ENCODE data around the gene CSNK1A1L. TPM values are rescaled to one million over a fixed set of nuclear protein-coding genes. Genes with fewer than 3 reads are reported as not detected.
"Not testable (repeated sequence)": the region's sequence is repeated elsewhere in the genome, so short reads cannot be mapped to it uniquely, and the experiment has no call there.

CSNK1A1L gene
- polyA plus RNA-seq, 10 donors: 0.07 to 0.17 (median 0.10) TPM; not detected in 2

DNA sequence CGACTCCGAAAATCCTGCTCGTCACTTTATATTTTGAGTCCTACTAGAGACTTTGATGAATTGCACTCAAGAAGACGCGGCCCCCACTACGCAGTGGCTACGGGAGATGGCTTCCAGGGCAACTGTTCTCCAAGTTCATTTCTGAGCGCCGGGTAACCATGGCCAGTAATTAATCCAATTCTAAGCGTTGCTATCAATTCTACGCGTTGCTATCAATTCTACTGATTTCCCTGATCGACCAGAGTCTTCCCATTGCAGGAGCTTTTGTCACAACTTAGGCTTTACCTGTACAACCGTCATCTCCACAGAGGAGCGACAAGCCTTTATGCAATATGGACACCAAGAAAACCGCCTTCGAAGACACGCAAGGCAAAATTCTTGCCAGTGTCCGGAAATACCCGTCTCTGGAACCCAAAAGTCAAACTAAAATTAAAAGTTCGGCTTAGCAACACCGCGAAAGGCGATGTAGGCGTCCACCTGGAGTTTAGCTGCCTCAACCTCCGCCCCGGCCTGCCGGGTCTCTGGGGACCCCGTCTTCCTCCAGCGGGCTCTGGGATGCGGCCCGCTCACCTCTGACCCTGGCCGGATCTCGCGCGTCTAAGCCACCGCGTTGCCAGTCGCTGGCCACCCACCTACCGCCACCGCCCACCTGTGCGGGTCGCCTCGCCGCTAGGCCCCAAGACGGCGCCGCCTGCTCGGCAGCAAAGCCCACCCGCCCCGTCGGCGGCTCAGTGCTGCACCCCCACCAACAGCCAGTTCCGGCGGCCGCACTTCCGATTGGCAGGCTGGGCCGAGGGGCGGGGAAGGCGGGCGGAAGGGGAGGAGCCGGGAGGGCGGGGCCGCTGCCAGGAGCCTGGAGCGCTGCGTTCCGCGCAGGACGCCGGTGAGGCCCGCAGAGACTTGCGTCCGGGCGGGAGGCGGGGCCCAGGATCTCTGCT is 46.3 kb downstream of the CSNK1A1L start, which contains the start of gene SUPT20H:
TSS of gene SUPT20H (minus strand) at position 779 of the 938 bp plus-strand sequence. CDS start 8,198 bp downstream, outside the sequence.
- DNase-seq: peak; percentile 91 to 98 (median 94)

DNA sequence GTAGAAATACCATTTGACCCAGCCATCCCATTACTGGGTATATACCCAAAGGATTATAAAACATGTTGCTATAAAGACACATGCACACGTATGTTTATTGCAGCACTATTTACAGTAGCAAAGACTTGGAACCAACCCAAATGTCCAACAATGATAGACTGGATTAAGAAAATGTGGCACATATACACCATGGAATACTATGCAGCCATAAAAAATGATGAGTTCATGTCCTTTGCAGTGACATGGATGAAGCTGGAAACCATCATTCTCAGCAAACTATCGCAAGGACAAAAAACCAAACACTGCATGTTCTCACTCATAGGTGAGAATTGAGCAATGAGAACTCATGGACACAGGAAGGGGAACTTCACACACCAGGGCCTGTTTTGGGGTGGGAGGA is 49.2 kb downstream of the CSNK1A1L start:
- DNase-seq: not testable (repeated sequence)

Other genes starting within 250 kb of the CSNK1A1L start
- 10 to 100 TPM; 10.0 to 22.4 (median 14.9) TPM for gene SMAD9, start 185.4 kb downstream of the CSNK1A1L start, polyA plus RNA-seq (ENCODE audit: insufficient read length in 10 of 10)
- gene ALG5, start 106.3 kb downstream of the CSNK1A1L start, polyA plus RNA-seq (ENCODE audit: insufficient read length in 10 of 10): 10 to 100 TPM; 18.7 to 25.2 (median 21.2) TPM
- gene EXOSC8, start 104.9 kb downstream of the CSNK1A1L start, polyA plus RNA-seq (ENCODE audit: insufficient read length in 10 of 10): 10 to 100 TPM; 35.8 to 56.9 (median 43.3) TPM
- 10 to 100 TPM; 44.3 to 83.3 (median 53.1) TPM for gene SUPT20H, start 46.0 kb downstream of the CSNK1A1L start, polyA plus RNA-seq (ENCODE audit: insufficient read length in 10 of 10)